Kasumi-1 (cell line): ENCODE data around the gene VSTM2B.

ENCODE experiments used
- DNase-seq, 2 experiments: peaks; one replicate each; lab custom pipeline; 2025; lab: John Stamatoyannopoulos, UW

The VSTM2B gene

GRCh38 chr19:29596885-29597525 is 71.2 kb downstream of the VSTM2B start:
- no peak for DNase-seq

GRCh38 chr19:29598036-29598435 is 72.2 kb downstream of the VSTM2B start:
- DNase-seq: no peak

GRCh38 chr19:29598496-29598895 is 72.7 kb downstream of the VSTM2B start:
- DNase-seq: no peak

- no peak for DNase-seq
Measured at GRCh38 chr19:29603308-29603707, 77.5 kb downstream of the VSTM2B start.

GRCh38 chr19:29605653-29606419 is 80.0 kb downstream of the VSTM2B start, which contains the start of gene POP4:
TSS of gene POP4 (plus strand) at chr19:29606283. CDS start at chr19:29606319, 36 bp downstream.
- peak; percentile 93 for DNase-seq

- DNase-seq: no peak
Measured at GRCh38 chr19:29606420-29606747, 80.6 kb downstream of the VSTM2B start.

- DNase-seq: no peak
Measured at GRCh38 chr19:29609636-29610035, 83.8 kb downstream of the VSTM2B start.

GRCh38 chr19:29610213-29610573 is 84.4 kb downstream of the VSTM2B start:
- no peak for DNase-seq

GRCh38 chr19:29610574-29611271 is 84.9 kb downstream of the VSTM2B start:
- peak; percentile 82 to 83 for DNase-seq

- DNase-seq: no peak
Measured at GRCh38 chr19:29612121-29612520, 86.3 kb downstream of the VSTM2B start.

- DNase-seq: no peak
Measured at GRCh38 chr19:29612801-29613595, 87.2 kb downstream of the VSTM2B start.

- DNase-seq: no peak
Measured at GRCh38 chr19:29614046-29614445, 88.3 kb downstream of the VSTM2B start.
